ENCODE results near the gene ATG5.
"Not testable (repeated sequence)": the region's sequence is repeated elsewhere in the genome, so short reads cannot be mapped to it uniquely, and the experiment has no call there.

Gene ATG5

DNA sequence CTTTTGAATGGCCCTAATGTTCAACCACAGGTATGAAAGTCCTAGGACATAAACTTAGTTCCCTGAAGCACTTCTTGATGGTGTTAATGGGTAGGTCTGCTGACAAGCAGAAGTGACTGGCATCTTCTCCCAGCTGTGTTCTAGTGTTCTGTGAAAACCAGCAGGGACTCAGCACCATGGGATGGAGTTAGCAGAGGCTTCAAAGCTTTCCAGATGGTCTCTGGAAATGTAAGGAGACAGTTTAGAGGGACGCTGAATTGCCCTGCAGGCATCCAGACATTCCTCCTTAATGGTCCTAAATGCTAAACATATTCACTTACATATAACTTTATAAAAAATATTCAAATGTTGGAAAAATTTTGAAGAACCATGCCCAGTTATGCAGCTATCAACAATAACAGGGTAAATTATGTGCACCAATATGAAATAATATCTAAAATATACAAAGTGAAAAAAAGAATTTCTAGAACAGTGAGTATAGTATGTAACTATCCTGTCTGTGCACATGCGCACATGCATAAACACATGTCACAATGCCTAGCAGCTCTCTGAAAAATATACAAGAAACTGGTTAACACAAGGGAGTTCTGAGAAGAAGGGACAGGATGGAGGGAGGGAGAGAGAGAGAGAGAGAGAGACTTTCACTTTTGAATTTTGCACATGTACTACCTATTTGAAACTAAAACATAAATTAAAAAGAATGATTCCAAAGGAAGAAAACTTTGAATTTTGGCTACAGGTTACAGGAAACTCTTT, 152.3 kb downstream of the ATG5 start:
- DNase-seq = no peak

DNA sequence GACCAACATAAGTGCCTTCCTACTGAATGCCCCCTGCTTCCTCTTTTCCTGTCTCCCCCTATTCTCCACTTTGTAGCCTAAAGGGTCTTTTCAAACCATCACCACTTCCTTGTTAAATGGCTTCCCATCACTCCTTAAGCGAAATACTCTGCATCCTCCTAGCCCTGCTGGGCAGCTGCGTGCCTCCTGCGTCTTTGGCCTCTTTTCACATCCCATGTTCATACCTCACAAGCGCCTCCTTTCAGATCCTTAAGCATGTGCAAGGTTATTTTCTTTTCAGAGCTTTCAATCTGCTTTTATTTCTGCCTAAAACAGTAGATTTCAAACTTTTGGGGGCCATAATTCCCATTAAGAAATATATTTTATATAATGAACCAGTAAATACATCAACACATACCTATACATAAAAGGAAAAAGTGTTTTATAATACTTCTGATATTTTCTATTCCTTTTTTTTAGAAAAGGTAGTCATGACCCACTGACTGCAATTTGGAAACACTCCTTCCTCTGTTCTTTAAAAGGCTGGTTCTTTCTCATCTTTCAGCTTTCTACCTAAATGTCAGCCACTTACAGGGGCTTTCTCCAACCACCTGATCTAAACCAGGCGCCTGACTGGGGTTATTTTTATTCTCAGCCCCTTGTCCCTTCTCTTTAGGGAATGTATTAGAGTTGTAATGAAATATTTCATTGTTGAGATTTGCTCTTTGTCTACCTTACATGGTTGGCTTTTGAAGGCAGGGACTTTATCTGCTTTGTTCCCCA, 155.3 kb downstream of the ATG5 start:
- no peak for DNase-seq

DNA sequence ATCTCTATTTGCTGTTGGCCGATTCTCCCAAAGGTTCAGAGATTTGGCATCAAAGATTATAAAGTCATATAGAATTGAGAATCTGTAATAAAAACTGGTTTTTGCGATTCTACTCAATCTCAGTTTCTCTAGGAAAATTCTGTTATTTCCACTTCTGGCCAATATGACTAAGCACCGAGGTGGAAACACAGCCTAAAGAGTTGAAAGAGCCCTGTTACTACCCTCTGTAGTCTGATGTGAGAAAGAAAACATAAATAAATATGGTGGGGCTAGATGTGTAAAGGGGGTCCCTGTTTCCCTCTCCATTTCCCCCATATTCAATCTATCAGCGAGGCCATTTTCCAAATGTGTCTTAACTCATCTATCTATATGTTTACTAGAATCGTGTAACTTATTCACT, 156.0 kb downstream of the ATG5 start:
- no peak for DNase-seq

DNA sequence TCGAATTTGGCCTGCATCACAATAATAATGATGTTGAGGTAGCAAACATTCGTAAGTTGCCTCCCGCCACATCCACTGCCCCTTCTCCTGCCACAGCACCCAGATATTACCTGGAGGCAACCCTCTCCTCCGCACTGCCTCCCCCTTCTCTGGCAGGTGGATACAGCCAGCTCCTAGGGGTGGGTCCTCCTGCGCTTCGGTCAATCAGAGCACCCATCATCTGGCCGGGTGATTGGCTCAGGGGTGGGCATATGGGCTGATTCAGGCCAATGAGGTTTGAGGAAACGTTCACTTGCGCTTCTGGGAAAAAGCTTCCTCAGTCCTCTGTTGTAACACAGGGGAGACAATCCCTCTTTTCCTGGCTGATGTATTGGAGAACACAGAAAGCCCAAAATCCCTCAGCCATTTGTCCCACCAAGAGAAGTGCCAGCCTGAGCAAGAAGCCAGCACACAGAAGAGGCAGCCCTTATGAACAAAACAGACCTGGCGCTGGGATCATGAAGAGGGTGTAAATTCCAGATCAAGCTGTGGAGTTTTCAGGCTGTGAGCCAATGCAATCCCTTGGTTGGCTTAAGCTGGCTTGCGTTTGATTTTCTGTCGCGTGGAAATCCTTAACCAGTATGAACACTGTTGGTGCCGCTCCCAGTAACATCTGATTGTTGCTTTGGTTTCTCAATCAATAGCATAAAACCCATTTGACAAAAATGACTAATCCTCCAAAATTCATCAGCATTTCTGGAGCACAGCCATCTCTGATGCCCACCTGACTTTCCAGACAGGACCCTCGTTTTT, 157.3 kb downstream of the ATG5 start:
- no peak for DNase-seq

DNA sequence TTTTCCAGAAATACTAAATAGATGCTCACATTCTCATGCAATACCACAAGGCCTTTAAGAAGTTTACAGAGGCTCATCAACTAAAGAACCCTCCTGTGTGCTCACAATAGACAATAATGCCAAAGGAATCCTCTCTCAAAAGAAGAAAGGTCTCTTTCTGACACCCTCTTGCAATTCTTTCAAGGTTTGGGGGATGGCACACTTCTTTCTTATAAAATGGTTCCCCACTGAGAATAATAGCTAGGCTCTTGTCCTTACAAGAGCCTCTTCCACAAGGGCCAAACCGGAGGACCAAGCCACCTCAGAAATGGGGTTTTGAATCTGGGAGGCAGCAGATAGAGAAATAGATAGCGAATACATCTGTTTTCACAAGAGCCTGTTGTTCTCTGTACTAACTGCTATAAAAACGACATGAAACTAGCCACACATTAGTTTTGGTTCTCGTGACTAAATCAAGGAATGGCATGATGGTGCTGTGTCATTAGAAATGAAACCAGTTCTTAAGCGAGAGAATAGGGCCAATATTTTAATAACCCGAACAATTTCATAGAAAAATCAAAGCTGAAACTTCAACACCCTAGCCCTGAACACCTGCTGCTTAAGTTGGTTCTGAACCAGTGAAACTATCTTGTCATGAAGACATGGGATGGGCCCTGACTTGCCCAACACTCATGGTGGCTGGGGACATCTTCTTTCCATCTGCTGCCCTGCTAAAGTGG, 158.3 kb downstream of the ATG5 start:
- DNase-seq = no peak

DNA sequence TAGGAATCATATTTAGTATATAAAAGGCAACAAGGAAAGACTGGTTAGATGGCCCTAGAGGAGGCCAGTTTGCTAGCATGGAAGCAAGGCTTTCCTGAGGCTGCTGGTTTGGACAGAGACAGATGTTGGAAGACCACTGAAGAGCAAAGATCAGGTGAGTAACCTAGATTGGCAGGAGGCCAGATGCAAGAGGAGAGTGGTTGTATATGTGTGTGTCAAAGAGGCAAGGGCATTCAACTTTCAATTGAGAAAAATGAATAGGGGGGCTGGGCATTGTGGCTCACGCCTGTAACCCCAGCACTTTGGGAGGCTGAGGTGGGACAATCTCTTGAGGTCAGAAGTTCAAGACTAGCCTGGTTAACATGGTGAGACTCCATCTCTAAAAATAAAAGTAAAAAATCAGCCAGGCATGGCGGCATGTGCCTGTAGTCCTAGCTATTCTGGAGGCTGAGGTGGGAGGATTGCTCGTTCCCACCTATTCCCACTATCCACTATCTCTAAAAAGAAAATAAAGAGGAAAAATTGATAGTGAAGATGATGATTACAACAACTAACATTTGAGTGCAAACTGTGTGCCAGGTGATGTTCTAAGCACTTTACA, 159.6 kb downstream of the ATG5 start:
- DNase-seq = no peak

DNA sequence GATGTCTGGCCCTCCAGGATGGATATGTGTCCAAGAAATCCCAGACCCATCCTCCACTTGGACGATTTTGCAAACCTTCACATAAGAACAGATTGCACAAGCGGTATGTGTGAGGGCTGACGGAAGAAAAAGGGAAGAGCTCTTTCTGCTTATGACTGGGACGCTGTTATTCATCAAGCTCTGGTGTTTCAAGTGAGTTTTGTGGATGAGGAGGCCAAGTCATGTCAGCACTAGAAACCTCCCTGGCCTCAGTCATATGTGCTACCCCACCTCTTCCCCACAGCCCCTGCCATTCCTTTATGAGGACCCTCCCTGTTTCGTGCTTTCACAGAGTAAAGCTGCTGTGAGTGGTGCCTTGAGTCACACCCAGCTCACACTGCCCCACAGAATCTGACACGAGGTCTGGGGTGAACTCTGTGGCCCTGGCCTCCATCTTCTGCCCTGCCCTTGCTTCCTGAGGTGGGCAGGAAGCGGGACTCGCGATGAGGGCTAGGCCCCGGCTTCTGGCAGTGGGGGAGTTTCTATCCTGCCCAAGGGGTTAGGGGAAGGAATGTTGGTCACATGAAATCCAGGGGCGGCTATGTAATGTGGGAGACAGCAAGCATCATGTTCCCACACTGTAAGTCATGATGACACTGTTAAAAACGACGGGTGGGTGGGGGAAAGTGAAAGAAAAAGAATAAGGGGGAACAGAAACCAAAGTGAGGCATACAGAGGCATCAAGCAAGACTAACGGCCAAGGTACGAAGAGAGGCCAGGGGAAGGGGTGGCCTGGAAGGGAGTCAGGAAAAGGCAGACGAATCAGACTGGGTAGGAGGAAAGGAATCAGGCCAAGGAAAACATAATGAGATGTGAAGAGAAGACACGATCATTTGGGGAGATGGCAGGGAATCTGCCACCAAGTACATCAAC, 161.3 kb downstream of the ATG5 start:
- DNase-seq = peak; percentile 65 to 73

DNA sequence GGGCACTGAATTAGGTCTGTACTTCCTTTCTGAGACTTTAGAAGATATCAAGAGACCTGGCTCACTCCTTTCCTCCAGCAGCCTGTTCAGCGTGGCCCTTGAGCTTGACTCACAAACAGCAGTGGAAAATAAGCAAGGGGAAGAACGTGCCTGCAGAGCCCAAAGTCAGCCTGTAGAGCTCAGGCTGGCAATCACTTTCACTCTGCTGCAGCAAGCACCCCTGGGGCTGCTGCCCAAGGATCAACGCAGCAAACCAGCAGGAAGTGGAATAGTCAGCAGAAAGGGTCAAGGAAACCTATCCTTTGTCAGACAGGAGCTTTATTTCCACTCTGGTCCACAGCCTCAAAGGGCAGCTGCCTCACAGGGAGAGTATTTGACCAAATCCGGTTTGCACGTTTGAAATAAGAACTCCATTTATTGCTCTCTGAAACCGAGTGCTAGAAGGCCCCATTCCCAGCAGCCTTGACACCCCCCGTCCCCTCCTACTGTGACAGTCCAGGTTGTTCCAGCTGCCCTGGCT, 162.1 kb downstream of the ATG5 start:
- DNase-seq = peak; percentile 47 to 50

DNA sequence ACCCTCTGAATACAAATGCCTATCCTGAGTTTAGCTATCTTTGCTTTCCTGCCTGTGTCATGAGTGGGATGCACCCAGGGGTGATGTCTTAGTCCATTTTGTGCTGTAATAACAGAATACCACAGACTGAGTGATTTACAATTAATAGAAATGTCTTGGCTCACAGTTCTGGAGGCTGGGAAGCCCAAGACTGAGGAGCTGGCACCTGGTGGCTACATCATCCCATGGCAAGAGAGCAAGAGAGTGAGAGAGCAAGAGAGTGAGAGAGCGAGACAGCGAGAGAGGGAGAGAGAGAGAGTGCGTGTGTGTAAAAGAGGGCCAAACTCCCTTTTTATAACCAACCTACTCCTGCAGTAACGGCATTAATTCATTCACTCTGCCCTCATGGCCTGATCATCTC, 162.6 kb downstream of the ATG5 start:
- DNase-seq = no peak

DNA sequence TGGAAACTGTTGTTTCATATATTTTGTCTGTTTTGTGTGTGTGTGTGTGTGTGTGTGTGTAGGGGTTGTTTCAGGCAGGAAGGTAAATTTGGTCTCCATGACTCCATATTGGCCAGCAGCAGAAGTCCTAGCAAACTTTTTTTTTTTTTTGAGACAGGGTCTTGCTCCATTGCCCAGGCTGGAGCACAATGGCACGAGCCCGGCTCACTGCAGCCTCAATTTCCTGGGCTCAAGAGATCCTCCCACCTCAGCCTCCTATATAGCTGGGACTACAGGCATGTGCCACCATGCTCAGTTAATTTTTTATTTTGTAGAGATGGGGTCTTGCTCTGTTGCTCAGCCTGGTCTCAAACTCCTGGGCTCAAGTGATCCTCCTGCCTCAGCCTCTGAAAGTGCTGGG, 163.7 kb downstream of the ATG5 start:
- DNase-seq = no peak

DNA sequence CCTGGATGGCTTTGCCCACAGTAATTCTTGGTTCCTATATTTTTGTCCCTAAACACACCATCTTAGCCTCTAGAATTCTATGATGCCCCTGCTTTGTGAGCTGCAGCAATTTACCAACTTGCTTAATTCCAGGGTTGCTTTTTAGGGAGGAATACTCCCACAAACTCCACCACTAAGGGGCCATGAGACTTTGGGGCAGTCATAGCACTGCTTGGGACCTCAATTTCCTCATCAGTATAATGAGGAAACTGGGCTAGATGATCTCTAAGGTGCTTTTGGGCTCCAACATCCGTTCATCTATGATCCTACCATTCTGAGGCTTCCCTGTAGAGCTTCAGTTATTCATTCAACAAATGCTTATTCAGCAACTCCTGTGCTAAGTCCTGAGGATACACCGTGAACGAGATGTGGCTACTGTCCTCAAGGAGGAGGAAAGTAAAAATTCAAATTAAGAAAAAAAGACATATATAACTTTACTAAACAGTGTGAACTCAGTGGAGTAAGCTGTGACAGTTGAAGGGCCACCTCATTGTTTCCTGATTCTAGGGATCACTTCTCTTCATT, 164.2 kb downstream of the ATG5 start:
- DNase-seq = no peak

DNA sequence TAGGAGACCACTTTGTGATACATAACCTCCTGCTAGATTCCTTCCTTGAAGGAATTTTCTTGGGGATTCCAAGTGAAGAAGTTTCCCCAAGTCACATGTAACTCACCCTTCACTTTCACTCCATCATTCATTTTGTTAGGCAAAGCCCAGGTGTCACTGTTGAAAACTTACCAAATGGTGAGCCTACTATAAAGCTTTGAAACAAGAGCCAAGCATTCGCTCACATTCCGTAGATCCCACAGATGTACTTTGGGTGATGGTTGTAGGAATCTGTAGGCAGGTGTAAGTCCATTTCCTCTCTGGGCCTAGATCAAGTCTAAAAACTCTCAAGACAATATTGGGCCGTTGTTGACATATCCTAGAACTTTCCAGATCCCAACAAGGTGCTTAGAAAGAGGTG, 165.4 kb downstream of the ATG5 start:
- no peak for DNase-seq

DNA sequence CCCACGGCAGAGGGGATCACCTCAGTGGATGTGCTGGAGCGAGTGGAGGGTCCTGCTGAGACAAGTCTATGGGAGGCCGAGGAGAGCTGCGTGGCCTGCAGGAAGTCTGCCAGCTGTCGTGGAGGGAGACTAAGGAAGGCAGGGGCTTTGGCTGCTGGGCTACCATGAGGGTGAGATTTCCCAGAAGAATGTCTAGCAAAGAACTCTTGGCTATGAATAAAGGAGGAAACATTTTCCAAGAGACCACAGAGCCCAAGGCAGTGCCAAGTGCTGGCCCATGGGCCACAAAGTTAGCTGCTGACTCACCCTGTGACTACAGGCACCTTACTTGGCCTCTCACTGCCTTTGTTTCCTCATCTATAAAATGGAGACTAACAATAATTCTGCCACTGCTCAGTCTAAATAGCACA, 166.0 kb downstream of the ATG5 start:
- DNase-seq = no peak

DNA sequence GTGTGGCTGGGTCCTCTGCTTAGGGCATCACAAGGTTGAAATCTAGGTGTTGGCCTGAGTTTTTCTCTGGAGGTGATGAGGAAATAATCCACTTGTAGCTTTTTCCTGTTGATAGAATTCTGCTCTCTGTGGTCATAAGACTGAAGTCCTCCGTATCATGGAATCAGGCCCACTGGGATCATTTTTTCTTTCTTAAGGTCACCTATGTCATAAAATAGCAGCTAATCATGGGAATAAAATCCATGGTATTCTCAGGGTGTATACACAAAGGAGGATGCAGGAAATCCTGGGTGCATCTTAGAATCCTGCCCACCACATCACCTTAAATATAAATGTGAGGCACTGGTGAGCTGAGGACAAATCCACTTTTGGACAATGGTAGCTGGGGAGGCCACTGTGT, 166.7 kb downstream of the ATG5 start:
- DNase-seq = no peak

DNA sequence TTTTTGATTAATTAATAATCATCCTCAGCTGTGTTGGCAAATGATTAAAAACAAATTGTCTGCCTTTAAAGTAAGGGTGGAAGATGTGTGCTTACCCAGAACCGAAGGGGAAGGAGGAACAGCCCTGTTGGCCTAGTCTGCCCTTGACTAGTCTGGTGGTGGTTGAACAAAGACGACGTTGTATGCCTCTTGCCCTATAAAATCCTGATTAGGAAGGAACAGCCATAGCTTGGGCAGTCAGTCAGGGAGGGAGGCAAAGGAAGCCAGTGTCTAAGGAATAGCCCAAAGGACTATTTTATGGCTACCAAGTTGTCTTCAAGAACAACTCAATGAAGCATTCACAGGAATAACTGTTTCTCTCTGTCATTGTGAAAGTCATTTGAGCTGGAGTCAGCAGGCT, 168.7 kb downstream of the ATG5 start:
- DNase-seq = no peak

DNA sequence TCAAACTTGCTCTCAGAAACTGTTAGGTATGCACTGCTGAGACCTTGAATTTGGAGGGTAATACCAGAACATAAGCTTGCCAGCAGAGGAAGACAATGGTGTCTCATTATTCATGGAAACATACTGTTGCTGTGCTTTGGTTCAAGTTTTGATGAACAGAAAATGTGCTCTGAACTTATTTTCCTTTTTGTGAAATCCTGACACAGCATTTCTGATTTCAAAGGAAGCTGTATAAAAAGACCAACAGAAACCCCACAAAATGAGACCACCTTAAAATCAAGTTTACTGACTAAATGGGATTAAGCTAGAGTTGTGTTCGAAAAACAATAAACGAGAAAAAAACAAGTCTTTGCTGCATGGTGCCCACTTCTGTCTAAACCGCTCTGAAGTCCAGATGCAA, 169.1 kb downstream of the ATG5 start:
- DNase-seq = no peak

DNA sequence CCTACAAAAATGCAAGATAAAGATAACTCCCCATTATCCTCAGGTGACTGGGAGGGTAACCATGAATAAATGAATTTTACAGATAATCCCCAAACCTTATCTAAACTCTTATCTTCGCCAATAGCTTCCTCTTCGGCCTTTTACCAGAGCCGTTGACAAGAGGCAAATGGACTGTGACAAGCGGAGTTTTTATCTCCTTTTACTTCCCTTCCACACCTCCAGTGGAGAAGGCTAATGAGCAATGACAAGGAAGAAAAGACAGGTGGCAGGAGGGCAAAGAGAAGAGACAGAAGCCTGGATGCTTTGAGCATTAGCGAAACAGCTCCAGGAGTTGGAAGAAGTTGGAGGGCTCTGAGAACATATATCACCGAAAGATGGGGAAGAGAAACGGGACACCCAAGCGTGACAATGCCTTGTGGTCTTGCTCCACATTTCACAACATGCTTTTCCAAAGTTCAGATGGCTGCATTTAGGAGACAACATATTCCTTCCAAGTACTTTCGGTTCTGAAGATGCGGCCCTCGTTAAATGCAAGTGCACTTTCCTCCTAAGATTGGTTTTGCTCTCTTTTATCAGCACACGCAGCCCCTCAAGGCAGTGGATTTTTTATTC, 170.2 kb downstream of the ATG5 start:
- DNase-seq = no peak

DNA sequence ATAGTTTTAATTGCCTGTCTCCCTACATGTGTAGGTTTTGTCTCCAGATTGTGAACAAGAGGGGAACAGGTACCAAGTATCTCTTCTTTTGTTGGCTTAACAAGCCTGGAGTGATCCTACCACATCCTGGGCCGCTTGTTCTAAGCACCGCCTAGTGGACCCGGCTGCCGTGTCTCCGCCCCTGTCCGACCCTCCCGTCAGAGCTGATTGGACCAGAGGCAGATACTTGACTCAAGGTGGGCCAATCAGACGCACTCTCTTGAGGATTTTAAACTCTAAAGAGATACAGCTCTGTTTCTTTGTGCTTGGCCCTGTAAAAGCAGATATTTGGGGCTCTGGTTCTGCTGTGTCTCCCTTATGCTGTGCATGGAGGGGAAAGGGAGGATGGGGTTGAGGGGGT, 171.2 kb downstream of the ATG5 start:
- no peak for DNase-seq

DNA sequence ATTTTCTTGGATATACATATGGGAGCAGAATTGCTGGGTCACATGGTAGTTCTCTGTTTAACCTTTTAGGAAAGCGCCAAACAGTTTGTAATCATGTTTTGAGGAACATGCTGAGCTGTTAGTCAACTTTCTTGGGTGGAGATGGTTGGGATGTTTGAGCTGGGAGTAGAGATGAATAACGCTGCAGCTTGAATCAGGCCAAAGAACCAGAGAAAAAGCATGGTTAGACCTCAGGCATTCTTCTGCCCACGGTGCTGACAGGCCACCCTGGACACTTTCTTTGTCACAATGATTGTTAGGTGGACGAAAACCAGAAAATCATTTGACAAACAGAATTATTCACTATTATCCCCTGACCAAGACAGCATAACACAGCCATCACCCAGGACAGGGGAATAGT, 172.6 kb downstream of the ATG5 start:
- no peak for DNase-seq

DNA sequence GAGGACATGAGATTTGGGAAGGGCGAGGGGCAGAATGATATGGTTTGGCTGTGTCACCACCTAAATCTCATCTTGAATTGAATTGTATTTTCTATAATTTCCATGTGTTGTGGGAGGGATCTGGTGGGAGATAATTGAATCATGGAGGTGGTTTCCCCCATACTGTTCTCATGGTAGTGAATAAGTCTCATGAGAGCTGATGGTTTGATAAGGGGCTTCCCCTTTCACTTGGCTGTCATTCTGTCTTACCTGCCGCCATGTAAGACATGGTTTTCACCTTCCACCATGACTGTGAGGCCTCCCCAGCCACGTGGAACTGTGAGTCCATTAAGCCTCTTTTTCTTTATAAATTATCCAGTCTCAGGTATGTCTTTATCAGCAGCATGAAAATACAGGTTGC, 173.1 kb downstream of the ATG5 start:
- DNase-seq = not testable (repeated sequence)

Measured in stimulated activated CD4-positive, alpha-beta T cell treated with anti-CD3 and anti-CD28 coated beads, Interleukin-2, amount 100 ng/mL, for 24 hours (primary cell).